ENCODE measurements around the gene ANP32B. TPM values are rescaled to one million over a fixed set of nuclear protein-coding genes. Genes with fewer than 3 reads are reported as not detected.

The ANP32B gene
- total and polyA plus RNA-seq, 2 experiments from 2014 or later, result 13.1 to 114 TPM

DNA sequence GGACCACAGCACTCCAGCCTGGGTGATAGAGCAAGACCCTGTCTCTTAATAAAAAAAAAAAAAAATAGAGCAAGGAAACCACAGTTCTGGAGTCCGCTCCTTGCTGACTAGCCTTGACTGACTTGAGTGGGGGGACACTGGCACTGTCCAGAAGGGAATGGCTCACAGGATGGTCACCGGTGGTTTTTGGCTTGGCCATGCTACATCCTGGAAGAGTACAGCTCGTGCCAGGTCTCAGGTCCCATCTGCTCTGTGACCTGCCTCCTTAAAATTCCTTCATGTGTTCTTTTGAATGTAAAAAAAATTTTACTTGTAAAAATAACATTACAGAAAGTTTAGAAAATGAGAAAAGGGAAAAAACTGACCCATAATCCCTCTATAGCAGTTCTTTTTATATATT is 79.0 kb downstream of the ANP32B start:
- H3K27me3 Mint-ChIP-seq (ENCODE audit: insufficient read depth, low read depth, poor library complexity), result peaks cover 8% of the 10 kb centered on the region
- Histone ChIP-seq H3K4me2 (no peak overlapping the region), H3K4me1 (ENCODE audit: insufficient read depth) (peaks cover 5% of the 10 kb centered on the region; the same call in 1 of the 2 replicates), H3F3A (replicated peaks; ENCODE audit: low read depth) (no peaks in the 10 kb centered on the region), H4K20me1 (replicated peaks; ENCODE audit: insufficient read depth) (peaks cover 6% of the 10 kb centered on the region), H3K79me2 (replicated peaks; ENCODE audit: insufficient read depth) (peaks cover 18% of the 10 kb centered on the region), H3K27ac (ENCODE audit: low read depth) (no peak overlapping the region), H3K27me3 (ENCODE audit: insufficient read depth) (no peaks in the 10 kb centered on the region), H2AFZ (no peak overlapping the region), H3K4me3 (no peak overlapping the region), H3K36me3 (ENCODE audit: insufficient read depth) (peaks cover 5% of the 10 kb centered on the region), H3K9me2 (ENCODE audit: insufficient read depth) (no peaks in the 10 kb centered on the region)
- no peaks in the 10 kb centered on the region for H3K9me3 Mint-ChIP-seq
- peaks cover 39% of the 10 kb centered on the region for H3K36me3 Mint-ChIP-seq (ENCODE audit: low read depth)
- DNase-seq (ENCODE audit: low spot score), result no peak
- no peaks in the 10 kb centered on the region; the same call in 2 of the 3 replicates for H3K4me1 Mint-ChIP-seq
- no peak overlapping the region for H3K4me3 Mint-ChIP-seq
- TF ChIP-seq, protein P1, sequence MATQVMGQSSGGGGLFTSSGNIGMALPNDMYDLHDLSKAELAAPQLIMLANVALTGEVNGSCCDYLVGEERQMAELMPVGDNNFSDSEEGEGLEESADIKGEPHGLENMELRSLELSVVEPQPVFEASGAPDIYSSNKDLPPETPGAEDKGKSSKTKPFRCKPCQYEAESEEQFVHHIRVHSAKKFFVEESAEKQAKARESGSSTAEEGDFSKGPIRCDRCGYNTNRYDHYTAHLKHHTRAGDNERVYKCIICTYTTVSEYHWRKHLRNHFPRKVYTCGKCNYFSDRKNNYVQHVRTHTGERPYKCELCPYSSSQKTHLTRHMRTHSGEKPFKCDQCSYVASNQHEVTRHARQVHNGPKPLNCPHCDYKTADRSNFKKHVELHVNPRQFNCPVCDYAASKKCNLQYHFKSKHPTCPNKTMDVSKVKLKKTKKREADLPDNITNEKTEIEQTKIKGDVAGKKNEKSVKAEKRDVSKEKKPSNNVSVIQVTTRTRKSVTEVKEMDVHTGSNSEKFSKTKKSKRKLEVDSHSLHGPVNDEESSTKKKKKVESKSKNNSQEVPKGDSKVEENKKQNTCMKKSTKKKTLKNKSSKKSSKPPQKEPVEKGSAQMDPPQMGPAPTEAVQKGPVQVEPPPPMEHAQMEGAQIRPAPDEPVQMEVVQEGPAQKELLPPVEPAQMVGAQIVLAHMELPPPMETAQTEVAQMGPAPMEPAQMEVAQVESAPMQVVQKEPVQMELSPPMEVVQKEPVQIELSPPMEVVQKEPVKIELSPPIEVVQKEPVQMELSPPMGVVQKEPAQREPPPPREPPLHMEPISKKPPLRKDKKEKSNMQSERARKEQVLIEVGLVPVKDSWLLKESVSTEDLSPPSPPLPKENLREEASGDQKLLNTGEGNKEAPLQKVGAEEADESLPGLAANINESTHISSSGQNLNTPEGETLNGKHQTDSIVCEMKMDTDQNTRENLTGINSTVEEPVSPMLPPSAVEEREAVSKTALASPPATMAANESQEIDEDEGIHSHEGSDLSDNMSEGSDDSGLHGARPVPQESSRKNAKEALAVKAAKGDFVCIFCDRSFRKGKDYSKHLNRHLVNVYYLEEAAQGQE (IDR thresholded peaks at IDR 0.05; ENCODE audit: unreplicated experiment), result no peak
- TF ChIP-seq NANOG (IDR thresholded peaks at IDR 0.05; ENCODE audit: borderline replicate concordance) (no peak), ZNF114 (CRISPR knock-in tag; IDR thresholded peaks at IDR 0.05) (no peak), JUNB (IDR thresholded peaks at IDR 0.05; ENCODE audit: unreplicated experiment) (no peak), EZH2 (IDR thresholded peaks at IDR 0.05; ENCODE audit: low read depth, unreplicated experiment) (no peak), POLR2AphosphoS5 (IDR thresholded peaks at IDR 0.05; ENCODE audit: low read depth) (no peak), EZH2phosphoT487 (IDR thresholded peaks at IDR 0.05; ENCODE audit: unreplicated experiment) (no peak), CREB1 (CRISPR knock-in tag; IDR thresholded peaks at IDR 0.05; ENCODE audit: low read depth) (no peak)
- TF ChIP-seq, protein P2, sequence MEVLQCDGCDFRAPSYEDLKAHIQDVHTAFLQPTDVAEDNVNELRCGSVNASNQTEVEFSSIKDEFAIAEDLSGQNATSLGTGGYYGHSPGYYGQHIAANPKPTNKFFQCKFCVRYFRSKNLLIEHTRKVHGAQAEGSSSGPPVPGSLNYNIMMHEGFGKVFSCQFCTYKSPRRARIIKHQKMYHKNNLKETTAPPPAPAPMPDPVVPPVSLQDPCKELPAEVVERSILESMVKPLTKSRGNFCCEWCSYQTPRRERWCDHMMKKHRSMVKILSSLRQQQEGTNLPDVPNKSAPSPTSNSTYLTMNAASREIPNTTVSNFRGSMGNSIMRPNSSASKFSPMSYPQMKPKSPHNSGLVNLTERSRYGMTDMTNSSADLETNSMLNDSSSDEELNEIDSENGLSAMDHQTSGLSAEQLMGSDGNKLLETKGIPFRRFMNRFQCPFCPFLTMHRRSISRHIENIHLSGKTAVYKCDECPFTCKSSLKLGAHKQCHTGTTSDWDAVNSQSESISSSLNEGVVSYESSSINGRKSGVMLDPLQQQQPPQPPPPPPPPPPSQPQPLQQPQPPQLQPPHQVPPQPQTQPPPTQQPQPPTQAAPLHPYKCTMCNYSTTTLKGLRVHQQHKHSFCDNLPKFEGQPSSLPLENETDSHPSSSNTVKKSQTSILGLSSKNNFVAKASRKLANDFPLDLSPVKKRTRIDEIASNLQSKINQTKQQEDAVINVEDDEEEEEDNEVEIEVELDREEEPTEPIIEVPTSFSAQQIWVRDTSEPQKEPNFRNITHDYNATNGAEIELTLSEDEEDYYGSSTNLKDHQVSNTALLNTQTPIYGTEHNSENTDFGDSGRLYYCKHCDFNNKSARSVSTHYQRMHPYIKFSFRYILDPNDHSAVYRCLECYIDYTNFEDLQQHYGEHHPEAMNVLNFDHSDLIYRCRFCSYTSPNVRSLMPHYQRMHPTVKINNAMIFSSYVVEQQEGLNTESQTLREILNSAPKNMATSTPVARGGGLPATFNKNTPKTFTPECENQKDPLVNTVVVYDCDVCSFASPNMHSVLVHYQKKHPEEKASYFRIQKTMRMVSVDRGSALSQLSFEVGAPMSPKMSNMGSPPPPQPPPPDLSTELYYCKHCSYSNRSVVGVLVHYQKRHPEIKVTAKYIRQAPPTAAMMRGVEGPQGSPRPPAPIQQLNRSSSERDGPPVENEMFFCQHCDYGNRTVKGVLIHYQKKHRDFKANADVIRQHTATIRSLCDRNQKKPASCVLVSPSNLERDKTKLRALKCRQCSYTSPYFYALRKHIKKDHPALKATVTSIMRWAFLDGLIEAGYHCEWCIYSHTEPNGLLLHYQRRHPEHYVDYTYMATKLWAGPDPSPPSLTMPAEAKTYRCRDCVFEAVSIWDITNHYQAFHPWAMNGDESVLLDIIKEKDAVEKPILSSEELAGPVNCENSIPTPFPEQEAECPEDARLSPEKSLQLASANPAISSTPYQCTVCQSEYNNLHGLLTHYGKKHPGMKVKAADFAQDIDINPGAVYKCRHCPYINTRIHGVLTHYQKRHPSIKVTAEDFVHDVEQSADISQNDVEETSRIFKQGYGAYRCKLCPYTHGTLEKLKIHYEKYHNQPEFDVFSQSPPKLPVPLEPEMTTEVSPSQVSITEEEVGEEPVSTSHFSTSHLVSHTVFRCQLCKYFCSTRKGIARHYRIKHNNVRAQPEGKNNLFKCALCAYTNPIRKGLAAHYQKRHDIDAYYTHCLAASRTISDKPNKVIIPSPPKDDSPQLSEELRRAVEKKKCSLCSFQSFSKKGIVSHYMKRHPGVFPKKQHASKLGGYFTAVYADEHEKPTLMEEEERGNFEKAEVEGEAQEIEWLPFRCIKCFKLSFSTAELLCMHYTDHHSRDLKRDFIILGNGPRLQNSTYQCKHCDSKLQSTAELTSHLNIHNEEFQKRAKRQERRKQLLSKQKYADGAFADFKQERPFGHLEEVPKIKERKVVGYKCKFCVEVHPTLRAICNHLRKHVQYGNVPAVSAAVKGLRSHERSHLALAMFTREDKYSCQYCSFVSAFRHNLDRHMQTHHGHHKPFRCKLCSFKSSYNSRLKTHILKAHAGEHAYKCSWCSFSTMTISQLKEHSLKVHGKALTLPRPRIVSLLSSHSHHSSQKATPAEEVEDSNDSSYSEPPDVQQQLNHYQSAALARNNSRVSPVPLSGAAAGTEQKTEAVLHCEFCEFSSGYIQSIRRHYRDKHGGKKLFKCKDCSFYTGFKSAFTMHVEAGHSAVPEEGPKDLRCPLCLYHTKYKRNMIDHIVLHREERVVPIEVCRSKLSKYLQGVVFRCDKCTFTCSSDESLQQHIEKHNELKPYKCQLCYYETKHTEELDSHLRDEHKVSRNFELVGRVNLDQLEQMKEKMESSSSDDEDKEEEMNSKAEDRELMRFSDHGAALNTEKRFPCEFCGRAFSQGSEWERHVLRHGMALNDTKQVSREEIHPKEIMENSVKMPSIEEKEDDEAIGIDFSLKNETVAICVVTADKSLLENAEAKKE (CRISPR knock-in tag; IDR thresholded peaks at IDR 0.05), result no peak
- TF ChIP-seq, protein P3, sequence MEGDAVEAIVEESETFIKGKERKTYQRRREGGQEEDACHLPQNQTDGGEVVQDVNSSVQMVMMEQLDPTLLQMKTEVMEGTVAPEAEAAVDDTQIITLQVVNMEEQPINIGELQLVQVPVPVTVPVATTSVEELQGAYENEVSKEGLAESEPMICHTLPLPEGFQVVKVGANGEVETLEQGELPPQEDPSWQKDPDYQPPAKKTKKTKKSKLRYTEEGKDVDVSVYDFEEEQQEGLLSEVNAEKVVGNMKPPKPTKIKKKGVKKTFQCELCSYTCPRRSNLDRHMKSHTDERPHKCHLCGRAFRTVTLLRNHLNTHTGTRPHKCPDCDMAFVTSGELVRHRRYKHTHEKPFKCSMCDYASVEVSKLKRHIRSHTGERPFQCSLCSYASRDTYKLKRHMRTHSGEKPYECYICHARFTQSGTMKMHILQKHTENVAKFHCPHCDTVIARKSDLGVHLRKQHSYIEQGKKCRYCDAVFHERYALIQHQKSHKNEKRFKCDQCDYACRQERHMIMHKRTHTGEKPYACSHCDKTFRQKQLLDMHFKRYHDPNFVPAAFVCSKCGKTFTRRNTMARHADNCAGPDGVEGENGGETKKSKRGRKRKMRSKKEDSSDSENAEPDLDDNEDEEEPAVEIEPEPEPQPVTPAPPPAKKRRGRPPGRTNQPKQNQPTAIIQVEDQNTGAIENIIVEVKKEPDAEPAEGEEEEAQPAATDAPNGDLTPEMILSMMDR (conservative IDR thresholded peaks at IDR 0.05; ENCODE audit: low read depth in 2 of 2), result no peak
- no peak overlapping the region for H3K27ac Mint-ChIP-seq
- no peak for ATAC-seq

All from GM23338 (cell line).